Astrocyte (in vitro differentiated cells and primary cell): ENCODE results near the gene IGSF3.

Experiments
- EZH2 ChIP-seq: IDR thresholded peaks from 2 replicates; pipeline ENCODE4 v1.6.1; 2012; ENCODE audit warnings: mild to moderate bottlenecking, low read length, inconsistent platforms; ENCODE audit not compliant: insufficient read depth
- TF ChIP-seq, protein P1 (sequence below): IDR thresholded peaks from 2 replicates; pipeline ENCODE4 v1.5.1; 2011; ENCODE audit warnings: low read depth, mild to moderate bottlenecking, inconsistent platforms, low read length, moderate library complexity; ENCODE audit not compliant: insufficient read depth

DNA sequence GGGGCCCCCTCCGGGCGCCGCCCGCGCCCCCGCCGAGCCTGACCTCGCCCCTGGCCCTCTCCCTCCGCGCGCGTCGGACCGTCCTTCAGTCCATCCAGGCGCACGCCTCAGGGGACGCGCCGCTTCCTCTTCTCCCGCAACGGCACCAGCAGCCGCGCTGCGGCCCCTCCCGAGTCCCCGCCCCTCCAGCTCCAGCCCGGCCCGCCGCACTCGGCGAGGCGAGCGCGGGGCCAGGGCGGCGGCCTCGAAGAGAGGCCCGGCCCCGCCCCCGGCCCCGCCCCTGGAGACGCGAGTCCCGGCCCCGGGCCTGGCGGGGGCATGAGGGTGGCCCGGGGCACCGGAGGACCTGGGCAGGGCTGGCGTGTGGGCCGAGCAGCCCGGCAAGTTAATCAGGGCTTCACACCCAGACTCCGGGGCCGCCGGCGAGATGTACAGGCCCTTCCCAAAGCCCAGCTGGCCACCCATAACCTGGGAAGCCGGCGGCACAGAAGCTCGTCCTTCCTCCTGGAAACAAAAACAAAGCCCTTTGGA, at the start of gene IGSF3:
- TF ChIP-seq, protein P1, sequence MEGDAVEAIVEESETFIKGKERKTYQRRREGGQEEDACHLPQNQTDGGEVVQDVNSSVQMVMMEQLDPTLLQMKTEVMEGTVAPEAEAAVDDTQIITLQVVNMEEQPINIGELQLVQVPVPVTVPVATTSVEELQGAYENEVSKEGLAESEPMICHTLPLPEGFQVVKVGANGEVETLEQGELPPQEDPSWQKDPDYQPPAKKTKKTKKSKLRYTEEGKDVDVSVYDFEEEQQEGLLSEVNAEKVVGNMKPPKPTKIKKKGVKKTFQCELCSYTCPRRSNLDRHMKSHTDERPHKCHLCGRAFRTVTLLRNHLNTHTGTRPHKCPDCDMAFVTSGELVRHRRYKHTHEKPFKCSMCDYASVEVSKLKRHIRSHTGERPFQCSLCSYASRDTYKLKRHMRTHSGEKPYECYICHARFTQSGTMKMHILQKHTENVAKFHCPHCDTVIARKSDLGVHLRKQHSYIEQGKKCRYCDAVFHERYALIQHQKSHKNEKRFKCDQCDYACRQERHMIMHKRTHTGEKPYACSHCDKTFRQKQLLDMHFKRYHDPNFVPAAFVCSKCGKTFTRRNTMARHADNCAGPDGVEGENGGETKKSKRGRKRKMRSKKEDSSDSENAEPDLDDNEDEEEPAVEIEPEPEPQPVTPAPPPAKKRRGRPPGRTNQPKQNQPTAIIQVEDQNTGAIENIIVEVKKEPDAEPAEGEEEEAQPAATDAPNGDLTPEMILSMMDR, result no peak
- TF ChIP-seq EZH2, result no peak
